DMS53 treated with DMSO at 0.1 percent for 48 hours (cell line): ENCODE measurements around the gene PRKCH.

Experiments
- DNase-seq: peaks from one replicate; lab custom pipeline; 2025; ENCODE audit not compliant: unreplicated experiment; lab: John Stamatoyannopoulos, UW

Gene PRKCH

DNA sequence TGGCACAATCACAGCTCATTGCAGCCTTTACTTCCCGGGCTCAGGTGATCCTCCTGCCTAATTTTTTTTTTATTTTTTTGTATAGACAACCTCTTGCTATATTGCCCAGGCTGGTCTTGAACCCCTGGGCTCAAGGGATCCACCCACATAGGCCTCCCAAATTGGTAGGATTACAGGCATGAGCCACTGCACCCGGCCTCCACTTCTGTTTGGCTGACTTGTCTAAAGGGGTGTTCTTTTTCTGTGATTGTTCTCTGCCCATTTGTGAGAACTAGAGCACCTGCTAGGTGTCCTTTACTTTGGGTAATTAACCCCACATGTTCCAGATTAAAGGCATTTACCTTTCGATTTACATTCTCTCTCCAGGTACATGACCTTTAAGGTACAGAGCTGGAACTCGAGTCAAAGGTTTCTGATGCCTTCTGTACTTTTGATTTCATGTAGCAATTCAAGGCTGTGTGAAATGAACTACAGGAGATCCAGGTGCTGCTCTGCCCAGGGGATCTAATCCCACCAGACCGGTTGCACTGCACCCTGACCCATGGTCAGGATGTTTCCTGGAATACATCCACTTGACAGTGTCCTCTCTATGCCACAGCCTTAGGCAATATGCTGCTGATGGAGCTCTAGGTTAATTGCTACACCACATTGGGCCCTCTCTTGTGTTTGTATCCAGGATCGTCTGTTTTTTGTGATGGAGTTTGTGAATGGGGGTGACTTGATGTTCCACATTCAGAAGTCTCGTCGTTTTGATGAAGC lies 163.6 kb downstream of the PRKCH start:
- DNase-seq = no peak

DNA sequence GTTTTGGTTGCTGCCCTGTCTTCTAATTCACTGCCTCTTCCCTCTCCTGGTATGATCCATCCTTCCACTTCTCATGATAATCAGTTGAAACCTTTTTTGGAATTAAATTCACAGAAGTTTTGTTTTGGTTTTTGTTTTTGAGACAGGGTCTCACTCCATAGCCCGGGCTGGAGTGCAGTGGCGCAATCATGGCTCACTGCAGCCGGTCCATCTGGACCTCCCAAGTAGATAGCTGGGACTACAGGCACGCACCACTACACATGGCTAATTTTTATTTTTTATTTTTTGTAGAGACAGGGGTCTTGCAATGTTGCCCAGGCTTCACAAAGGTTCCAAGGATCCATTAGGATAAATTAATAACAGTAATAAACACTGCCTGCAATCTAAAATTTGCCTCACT lies 164.3 kb downstream of the PRKCH start:
- no peak for DNase-seq

DNA sequence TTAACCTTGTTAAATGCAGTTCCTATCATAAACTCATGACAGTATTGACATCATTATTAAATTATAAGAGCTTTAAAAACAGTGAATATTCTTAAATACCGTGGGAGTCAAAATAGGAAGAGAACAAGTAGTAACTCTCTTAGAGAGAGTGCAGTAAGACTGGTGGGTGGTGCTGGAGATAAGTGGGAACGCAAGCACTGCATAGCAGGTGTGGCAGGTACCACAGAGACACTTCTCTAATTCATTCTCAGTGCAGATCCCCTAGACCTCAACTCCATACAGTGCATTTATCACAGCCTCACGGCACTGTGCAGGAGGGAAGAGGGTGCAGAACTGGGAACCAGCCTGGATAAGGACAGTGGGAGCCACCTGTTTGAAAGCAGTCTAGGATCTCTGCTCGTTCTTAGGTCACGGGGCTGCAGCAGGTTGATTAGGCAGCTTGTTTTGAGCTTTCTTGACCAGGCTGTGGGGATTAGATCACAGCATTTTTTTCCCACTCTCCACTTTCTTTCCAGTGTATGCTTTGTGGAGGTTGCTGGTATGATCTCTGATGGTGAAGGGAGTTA lies 165.6 kb downstream of the PRKCH start:
- no peak for DNase-seq

DNA sequence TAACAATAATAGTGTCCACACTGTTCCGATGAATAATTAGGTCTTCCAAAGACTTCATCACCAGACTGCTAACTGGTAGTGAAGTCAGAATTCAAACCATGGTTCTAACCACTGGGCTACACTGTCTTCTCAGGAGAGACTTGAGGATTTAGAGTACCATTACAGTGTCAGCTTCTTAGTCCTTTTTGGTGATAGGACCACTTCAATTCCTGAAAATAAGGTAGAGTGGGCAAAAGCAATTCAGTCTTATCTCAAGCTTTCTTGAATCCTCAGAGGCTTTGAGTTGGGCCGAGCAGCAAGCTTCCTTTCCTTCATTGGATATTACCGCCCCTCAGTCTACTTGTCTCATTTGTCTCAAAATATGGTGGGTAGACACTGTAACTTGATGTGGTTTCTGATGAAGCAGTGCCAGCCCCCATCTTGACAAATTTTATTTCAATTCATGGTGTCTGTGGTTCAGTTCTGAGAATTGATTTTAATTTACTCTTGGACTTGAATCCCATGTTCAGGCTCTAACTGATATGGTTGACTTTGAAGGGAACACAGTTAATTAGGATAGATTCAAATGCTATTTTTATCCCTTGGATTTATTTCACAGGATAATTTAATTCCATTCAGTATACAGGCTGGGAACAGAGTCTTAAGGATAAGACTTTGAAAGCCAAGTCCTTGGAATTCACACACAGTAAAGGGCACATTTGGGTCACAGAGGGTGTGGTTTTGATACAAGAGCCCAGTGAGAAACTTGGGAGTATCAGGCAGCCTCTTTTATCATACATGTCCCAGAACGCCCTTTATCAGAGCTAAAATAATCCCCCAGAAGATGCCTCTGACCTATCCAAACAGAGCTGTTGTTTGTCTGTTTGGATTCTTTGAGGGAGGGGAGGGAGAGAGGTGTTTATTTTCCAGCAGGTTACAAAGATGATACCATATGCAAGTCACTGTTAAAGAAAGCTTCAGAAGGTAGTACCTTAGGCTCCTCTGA lies 167.3 kb downstream of the PRKCH start:
- no peak for DNase-seq

DNA sequence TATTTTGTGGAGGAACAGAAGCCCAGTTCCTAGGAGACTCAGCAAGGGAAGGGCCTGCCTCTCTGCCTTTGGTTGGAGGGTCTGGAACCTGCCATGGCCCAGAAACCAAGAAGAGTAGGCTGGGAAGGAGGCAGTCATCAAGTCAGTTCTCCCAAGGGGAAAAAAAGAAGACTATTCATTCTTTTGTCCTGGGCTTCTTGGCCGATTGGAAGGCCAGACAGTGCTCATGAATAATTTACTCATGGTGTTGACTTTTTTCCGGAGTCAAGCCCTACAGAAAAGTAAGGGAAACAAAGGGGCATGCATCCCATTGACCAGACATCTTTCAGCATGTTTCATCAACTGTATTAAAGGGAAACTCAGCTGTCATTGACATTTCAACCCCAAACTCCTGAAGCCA lies 168.1 kb downstream of the PRKCH start:
- no peak for DNase-seq

DNA sequence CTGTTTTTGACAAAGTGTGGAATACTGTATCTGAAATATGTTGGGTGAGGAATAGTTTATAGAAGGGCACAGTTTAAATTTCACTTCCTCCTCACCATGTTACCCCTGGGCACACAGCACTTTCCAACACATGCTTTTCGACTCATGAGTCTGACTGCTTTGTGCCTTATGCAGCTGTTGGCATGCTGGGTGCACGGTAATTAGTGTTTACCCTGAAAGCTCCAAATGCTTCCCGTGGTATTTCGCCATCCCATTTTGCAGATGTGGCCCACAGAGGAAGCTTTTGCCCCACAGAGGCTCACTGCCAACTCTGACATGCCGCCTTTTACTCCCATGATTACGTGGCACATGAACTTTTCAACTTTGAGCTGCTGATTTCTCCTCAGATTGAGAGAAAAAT lies 168.6 kb downstream of the PRKCH start:
- DNase-seq = no peak

DNA sequence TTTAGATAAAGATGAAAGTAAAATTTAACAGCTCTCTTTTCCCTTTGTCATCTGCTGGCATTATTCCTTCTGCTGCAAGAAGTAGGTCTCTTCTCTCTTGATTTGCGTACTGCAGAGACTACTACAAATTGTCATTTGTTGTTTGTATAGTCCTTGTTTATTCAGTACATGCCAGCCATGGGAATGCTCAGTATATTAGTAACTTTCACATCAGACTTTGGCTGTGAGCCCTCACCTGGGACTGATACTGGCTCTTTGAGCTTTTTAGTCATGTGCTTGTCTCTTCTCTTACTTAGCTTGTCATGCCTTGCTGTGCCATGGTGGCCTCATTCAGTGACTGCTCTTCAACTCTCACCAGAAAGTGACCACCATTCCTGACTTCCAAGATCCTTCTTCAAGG lies 169.8 kb downstream of the PRKCH start:
- DNase-seq = no peak

DNA sequence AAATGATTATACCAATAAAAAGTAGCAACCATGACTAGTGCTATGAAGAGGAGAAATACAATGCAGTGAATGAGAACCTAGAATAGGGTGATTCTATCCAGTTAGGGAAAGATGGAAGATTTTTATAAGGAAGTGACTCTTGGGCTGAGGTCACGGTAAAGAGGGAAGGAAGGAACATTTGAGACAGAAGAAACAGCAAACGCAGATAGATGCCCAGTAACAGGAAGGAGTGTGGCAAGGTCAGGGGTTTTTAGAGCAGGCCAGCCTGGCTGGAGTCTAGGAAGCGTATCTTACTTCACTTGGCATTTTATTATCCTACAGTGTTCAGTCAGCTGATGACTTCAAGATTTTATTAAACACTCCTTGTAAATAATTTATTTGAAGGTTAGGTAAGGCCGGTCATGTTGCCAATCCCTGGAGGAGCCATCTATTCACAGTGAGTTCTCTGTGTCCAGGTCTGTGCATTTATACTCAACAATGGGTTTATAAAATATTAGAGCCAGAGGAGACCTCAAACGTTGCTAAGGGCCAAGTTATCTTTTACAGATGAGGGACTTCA lies 170.6 kb downstream of the PRKCH start:
- no peak for DNase-seq

DNA sequence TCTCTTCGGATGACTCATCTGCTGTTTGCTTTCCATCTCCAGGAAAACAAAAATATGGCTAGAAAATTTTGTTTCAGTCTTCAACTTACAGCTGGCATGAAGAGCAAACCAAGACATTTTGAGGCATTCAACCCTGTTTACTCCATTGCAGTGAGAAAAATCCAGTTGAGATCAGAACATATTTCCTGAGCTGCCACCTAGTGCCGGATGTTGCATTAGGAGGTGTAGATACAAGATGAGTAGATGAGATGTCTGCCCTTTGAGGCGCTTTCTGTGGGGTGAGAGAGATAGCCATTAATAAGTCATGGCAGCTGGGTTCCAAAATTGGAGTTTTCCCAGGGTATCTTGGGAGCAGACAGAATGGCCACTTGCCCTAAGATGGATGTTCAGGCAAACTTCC lies 171.1 kb downstream of the PRKCH start:
- DNase-seq = no peak

DNA sequence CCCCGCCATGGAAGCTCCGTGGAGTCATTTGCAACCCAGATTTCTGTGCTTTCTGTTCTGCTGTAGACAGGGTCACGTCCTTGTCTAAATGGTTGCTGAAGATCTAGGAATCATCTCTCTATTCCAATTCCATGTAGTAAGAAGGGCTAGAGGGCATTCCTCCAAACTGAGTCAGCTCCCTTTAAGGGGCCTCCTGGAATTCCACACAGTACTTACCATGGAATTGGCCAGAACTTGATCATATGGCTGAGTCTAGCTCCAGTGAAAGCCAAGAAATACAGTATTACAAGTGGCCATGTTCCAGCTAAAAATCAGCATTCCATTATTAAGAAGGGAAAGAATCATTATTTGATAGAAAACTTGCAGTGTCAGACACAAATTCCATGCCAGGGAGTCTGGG lies 171.9 kb downstream of the PRKCH start:
- no peak for DNase-seq

DNA sequence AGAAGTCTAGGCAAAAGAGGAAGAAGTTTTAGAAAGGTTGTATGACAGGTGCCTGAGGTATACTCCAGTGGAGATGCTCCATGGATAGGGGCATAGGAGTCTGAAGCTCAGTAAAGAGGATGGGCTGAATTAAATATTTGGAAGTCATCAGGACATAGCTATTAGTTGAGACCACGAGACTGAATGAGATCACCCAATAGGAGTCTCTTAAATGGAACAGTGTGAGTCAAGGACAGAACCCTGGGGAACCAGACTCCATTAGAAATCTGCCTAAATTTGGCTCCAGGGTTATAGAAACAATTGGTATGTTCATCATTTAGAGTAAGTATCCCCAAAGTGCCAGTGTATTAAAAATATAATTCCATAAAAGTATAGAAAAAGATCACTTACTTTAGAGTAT lies 172.6 kb downstream of the PRKCH start:
- DNase-seq = no peak

DNA sequence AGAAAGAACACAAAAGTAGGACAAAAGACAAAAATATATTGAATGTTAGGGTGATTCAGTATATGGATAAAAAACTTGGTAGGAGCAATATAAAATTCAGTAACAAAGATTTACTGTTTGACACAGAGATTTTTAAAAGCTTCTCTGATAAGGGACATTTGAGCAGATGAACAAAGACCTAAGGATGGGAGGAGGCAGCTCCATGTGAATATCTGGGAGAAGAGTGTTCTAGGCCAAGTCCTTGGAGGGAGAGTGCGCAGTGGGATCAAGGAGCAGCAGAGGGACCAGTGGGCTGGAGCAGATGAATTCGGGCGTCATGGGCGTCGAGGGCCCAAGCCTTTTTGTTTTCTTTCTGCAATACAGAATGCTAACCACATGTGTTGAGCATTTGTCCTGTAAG lies 174.4 kb downstream of the PRKCH start:
- DNase-seq = no peak

DNA sequence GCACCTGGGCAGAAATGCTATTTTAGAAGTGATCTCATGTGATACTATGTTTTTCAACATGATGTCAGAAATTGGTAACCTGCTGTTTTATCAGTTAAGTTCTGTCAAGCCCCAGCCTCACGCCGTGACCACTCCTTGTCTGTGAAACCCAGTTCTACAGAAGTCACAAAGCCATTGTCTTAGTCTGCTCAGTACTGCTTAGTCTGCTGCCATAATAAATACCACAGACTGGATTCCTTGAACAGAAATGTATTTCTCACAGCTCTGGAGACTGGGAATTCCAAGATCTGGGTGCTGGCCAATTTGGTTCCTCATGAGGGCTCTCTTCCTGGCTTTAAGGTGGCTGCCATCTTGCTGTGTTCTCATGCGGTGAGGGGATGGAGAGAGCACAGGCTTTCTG lies 176.9 kb downstream of the PRKCH start:
- no peak for DNase-seq

DNA sequence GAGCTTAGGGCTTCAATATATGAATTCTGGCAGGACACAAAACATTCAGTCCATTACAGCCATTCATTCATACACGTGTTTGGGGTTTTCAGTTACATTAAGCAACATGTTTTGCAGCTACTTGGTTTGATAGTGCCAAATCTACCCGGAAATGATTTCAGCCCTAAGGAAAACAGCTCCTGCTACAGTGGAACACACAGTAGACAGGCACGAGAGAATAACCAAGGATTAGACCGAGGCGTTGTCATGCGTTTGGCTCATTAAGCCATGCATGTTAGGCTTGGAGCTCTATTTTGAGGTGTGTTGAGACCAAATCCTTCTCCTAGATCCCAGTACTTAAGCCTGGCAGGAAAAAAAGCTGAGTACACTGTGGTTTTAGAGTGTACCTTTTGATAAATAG lies 177.4 kb downstream of the PRKCH start:
- DNase-seq = no peak

DNA sequence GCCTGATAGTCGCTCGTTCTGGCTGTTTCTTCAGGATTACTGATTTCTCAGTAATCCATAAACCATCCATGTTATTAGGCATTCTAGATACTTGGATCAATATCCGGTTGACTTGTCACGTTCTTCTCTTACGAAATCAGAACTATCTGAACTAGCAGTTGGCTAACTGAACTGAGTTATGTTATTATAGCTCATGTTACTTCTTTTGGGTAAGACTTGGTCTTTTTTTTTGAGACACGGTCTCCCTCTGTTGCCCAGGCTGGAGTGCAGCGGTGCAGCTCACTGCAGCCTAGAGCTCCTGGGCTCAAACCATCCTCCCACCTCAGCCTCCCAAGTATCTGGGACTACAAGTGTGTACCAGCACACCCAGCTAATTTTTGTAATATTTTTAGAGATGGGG lies 178.6 kb downstream of the PRKCH start:
- no peak for DNase-seq

DNA sequence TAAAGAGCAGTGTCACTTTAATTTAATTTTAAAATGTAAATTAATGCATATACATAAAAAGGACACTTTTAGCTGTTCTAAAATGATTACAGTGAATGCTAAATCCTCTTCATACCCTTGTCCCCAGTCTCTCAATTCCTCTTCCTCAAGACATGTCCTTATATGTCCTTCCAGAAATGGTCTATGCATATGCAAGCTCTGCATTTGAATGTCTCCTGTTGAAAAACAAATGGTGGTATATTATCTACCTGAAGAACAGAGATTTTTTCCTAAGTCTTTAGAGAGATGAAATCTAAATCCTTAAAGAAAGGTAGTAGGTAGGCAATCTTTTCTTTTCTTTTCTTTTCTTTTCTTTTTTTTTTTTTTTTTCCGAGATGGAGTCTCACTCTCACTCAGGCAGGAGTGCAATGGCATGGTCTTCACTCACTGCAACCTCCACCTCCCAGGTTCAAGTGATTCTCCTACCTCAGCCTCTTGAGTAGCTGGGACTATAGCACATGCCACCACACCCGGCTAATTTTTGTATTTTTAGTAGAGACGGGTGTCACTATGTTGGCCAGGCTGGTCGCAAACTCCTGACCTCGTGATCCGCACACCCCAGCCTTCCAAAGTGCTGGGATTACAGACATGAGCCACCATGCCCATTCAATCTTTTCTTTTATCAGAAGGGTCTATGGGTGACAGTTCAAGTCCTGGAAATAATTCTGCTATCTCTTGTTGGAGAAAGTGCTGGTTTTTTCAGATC lies 180.5 kb downstream of the PRKCH start:
- DNase-seq = no peak

DNA sequence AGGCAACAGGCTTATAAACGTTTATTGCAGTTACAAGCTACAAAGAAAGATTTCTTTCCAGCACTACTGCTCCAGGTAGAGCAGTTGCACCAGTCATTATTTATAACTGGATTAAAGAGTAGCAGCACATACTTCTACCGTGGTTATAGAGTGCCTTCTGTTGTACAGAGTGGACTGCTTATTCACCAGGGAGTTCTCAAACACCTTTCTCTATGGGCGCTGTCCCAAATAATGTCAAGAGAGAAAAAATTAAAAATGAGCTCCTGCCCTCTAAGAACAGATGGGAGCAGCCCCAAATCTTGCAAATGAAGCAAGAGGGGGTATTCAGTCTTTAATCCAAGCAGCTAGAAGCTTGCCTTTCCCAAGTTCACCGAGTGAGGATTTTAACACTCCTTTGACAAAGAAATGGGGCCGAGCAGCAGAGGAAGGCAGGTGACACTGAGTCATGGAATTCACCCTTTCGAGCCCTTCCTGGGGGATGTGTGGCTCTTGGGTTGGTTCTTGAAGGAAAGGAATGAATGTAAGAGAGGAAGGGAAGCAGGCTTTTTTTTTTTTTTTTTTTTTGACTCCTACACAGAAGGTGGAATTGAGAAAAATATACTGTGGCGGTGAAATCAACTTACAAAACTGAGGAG lies 181.2 kb downstream of the PRKCH start:
- no peak for DNase-seq

DNA sequence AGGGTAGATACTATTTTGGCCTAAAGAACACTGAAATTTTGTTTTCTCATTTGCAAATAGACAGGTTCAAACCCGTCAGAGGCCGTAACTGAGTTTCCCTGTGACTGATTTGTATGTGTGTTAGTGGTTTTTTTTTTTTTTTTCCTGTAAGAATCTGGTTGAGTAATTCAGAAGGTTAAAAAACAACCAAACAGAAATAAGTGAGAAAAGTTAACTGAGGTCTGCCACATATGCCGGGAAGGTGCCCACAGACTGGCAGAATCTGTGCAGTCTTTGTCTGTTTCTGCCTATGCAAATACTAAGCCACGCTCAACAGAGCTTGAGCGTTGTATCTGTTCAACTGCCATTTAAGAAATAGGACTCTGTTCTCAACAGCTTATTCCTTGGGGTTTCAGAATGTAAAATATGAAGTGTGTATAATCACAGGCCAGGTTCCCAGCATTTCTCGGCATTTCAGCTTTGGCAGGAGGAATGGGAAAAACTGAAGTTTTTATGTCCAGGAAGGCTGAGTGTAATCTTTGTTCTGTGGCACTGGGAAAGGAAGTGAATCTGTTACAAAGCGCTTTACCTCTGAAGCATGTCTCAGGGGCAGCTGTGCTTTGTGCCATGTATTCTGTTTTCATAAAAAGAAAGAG lies 181.9 kb downstream of the PRKCH start:
- DNase-seq = no peak

DNA sequence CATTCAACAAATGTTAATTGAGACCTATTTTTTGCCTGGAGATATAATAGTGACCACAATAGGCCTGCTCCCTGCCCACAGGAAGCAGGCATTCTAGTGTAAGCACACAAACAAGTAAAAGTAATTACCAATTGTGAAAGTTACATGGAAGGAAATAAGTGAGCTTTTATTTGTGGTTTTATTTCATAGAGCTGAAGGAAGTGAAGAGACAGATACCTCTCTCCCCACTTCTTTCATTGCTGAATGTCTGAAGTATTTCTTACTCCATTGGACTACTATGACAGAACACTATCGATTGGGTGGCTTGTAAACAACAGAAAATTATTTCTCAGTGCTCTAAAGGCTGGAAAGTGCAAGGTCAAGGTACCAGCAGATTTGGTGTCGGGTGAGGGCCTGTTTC lies 183.5 kb downstream of the PRKCH start:
- no peak for DNase-seq
